NOMO-1 treated with DMSO at 0.1 percent for 48 hours (cell line): ENCODE data around the gene DAD1.
"Not testable (repeated sequence)": the region's sequence is repeated elsewhere in the genome, so short reads cannot be mapped to it uniquely, and the experiment has no call there.

ENCODE experiments used
- DNase-seq: peaks from one replicate; lab custom pipeline; 2025; ENCODE audit not compliant: unreplicated experiment; lab: John Stamatoyannopoulos, UW

Gene DAD1

GRCh38 chr14:22569106-22569736, 19.8 kb downstream of the DAD1 start:
- no peak for DNase-seq

GRCh38 chr14:22567437-22567836, 21.6 kb downstream of the DAD1 start:
- DNase-seq = no peak

GRCh38 chr14:22566845-22567244, 22.2 kb downstream of the DAD1 start:
- DNase-seq = no peak

GRCh38 chr14:22566266-22566665, 22.8 kb downstream of the DAD1 start:
- not testable (repeated sequence) for DNase-seq

- DNase-seq = no peak
Observed at GRCh38 chr14:22565391-22565945, 23.6 kb downstream of the DAD1 start.

- no peak for DNase-seq
Observed at GRCh38 chr14:22564463-22564862, 24.6 kb downstream of the DAD1 start.

- DNase-seq = no peak
Observed at GRCh38 chr14:22563987-22564386, 25.0 kb downstream of the DAD1 start.

- DNase-seq = no peak
Observed at GRCh38 chr14:22561661-22562579, 27.1 kb downstream of the DAD1 start.

- no peak for DNase-seq
Observed at GRCh38 chr14:22561366-22561660, 27.7 kb downstream of the DAD1 start.

GRCh38 chr14:22560662-22561365, 28.2 kb downstream of the DAD1 start:
- no peak for DNase-seq

- DNase-seq = no peak
Observed at GRCh38 chr14:22559041-22559440, 30.0 kb downstream of the DAD1 start.

GRCh38 chr14:22558221-22558913, 30.7 kb downstream of the DAD1 start:
- DNase-seq = no peak

GRCh38 chr14:22557846-22558220, 31.2 kb downstream of the DAD1 start:
- no peak for DNase-seq

GRCh38 chr14:22556990-22557623, 31.9 kb downstream of the DAD1 start:
- DNase-seq = peak; percentile 65

- DNase-seq = peak; percentile 90
Observed at GRCh38 chr14:22556021-22556989, 32.7 kb downstream of the DAD1 start.

- DNase-seq = no peak
Observed at GRCh38 chr14:22555384-22556011, 33.5 kb downstream of the DAD1 start.

- no peak for DNase-seq
Observed at GRCh38 chr14:22554498-22555383, 34.3 kb downstream of the DAD1 start.
